GM06990 (cell line): ENCODE measurements around the gene FBXW10B.
"Not testable (repeated sequence)": the region's sequence is repeated elsewhere in the genome, so short reads cannot be mapped to it uniquely, and the experiment has no call there.

Experiments
- DNase-seq: peaks from one replicate; pipeline ENCODE4 v3.0.0-alpha.2; 2011; ENCODE audit not compliant: insufficient read length; ENCODE audit errors: extremely low read depth
- H3K27me3 ChIP-seq: replicated peaks from 2 replicates; pipeline ENCODE4 v1.6.0; 2011; ENCODE audit warnings: low read length; ENCODE audit not compliant: control insufficient read depth, insufficient read depth
- H3K36me3 ChIP-seq: 2 replicates; pipeline ENCODE4 v1.5.1; 2011; ENCODE audit warnings: low read length; ENCODE audit not compliant: control insufficient read depth, insufficient read depth
- H3K4me3 ChIP-seq: replicated peaks from 2 replicates; pipeline ENCODE4 v1.5.1; 2011; ENCODE audit warnings: low read depth, mild to moderate bottlenecking, control low read depth, low read length

FBXW10B gene

GRCh38 chr17:15576848-15577247 lies 42.7 kb downstream of the FBXW10B start:
- not testable (repeated sequence) for H3K27me3 ChIP-seq, DNase-seq, H3K36me3 ChIP-seq, H3K4me3 ChIP-seq

GRCh38 chr17:15574660-15575059 lies 44.8 kb downstream of the FBXW10B start:
- H3K4me3 ChIP-seq, H3K36me3 ChIP-seq, H3K27me3 ChIP-seq, DNase-seq: not testable (repeated sequence)

GRCh38 chr17:15573870-15574269 lies 45.6 kb downstream of the FBXW10B start:
- not testable (repeated sequence) for H3K27me3 ChIP-seq, H3K4me3 ChIP-seq, H3K36me3 ChIP-seq, DNase-seq
